Iris pigment epithelial cell (primary cell): Measurements from ENCODE around the gene PCDH9.

Source experiments
- DNase-seq: peaks from one replicate; pipeline ENCODE4 v3.0.0-alpha.2; 2011; ENCODE audit warnings: low read depth

PCDH9 gene

GRCh38 chr13:67036699-67037457 lies 193.3 kb downstream of the PCDH9 start:
- DNase-seq: no peak

GRCh38 chr13:67033170-67033569 lies 197.0 kb downstream of the PCDH9 start:
- no peak for DNase-seq

- peak; percentile 97 for DNase-seq
Observed at GRCh38 chr13:67023130-67023876, 206.8 kb downstream of the PCDH9 start.

GRCh38 chr13:67018775-67019174 lies 211.4 kb downstream of the PCDH9 start:
- DNase-seq: no peak

GRCh38 chr13:67017276-67017675 lies 212.9 kb downstream of the PCDH9 start:
- no peak for DNase-seq

- DNase-seq: no peak
Observed at GRCh38 chr13:67015976-67016600, 214.0 kb downstream of the PCDH9 start.

GRCh38 chr13:67014399-67014798 lies 215.7 kb downstream of the PCDH9 start:
- DNase-seq: no peak

GRCh38 chr13:67013709-67014108 lies 216.4 kb downstream of the PCDH9 start:
- peak; percentile 15 for DNase-seq

- no peak for DNase-seq
Observed at GRCh38 chr13:67008075-67008668, 222.0 kb downstream of the PCDH9 start.

- no peak for DNase-seq
Observed at GRCh38 chr13:67004511-67004910, 225.6 kb downstream of the PCDH9 start.

- no peak for DNase-seq
Observed at GRCh38 chr13:67003743-67004142, 226.4 kb downstream of the PCDH9 start.

- no peak for DNase-seq
Observed at GRCh38 chr13:67001363-67001762, 228.8 kb downstream of the PCDH9 start.

GRCh38 chr13:66996503-66996902 lies 233.6 kb downstream of the PCDH9 start:
- peak; percentile 34 for DNase-seq

- no peak for DNase-seq
Observed at GRCh38 chr13:66995203-66995611, 234.9 kb downstream of the PCDH9 start.

- DNase-seq: no peak
Observed at GRCh38 chr13:66994517-66995202, 235.5 kb downstream of the PCDH9 start.

- peak; percentile 70 for DNase-seq
Observed at GRCh38 chr13:66994097-66994496, 236.0 kb downstream of the PCDH9 start.

GRCh38 chr13:66992719-66993118 lies 237.4 kb downstream of the PCDH9 start:
- peak; percentile 17 for DNase-seq

- peak; percentile 89 for DNase-seq
Observed at GRCh38 chr13:66992183-66992582, 238.0 kb downstream of the PCDH9 start.

- DNase-seq: peak; percentile 56
Observed at GRCh38 chr13:66984241-66984640, 245.9 kb downstream of the PCDH9 start.

- DNase-seq: no peak
Observed at GRCh38 chr13:66981912-66982311, 248.2 kb downstream of the PCDH9 start.

GRCh38 chr13:66977161-66977560 lies 253.0 kb downstream of the PCDH9 start:
- DNase-seq: no peak

GRCh38 chr13:66974889-66975288 lies 255.2 kb downstream of the PCDH9 start:
- no peak for DNase-seq
